GM18520 (cell line): ENCODE results near the gene MRPL37.
A peak's percentile ranks its signal among the peaks of the same experiment; 100 is the strongest.
"Not testable (repeated sequence)": the region's sequence is repeated elsewhere in the genome, so short reads cannot be mapped to it uniquely, and the experiment has no call there.

Experiments
- ATAC-seq: cut with Tn5 transposase; IDR thresholded peaks from one replicate; pipeline ENCODE4 v1.9.1; 2021; ENCODE audit not compliant: unreplicated experiment

MRPL37 gene

DNA sequence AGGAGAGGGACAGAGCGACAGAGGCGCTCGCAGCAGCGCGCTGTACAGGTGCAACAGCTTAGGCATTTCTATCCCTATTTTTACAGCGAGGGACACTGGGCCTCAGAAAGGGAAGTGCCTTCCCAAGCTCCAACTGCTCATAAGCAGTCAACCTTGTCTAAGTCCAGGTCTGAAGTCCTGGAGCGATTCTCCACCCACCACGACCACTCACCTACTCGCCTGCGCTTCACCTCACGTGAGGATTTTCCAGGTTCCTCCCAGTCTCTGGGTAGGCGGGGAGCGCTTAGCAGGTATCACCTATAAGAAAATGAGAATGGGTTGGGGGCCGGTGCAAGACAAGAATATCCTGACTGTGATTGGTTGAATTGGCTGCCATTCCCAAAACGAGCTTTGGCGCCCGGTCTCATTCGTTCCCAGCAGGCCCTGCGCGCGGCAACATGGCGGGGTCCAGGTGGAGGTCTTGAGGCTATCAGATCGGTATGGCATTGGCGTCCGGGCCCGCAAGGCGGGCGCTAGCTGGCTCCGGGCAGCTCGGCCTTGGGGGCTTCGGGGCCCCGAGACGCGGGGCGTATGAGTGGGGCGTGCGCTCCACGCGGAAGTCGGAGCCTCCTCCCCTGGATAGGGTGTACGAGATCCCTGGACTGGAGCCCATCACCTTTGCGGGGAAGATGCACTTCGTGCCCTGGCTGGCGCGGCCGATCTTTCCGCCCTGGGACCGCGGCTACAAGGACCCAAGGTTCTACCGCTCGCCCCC, at the start of gene MRPL37, which contains the start of gene CYB5RL:
TSS of gene MRPL37 (plus strand) at position 403 of the 754 bp plus-strand sequence. CDS start at position 480, 77 bp downstream.
TSS of gene CYB5RL (minus strand) at position 266 of the 754 bp plus-strand sequence. CDS start 4,414 bp downstream, outside the sequence.
- peak; percentile 91 for ATAC-seq

DNA sequence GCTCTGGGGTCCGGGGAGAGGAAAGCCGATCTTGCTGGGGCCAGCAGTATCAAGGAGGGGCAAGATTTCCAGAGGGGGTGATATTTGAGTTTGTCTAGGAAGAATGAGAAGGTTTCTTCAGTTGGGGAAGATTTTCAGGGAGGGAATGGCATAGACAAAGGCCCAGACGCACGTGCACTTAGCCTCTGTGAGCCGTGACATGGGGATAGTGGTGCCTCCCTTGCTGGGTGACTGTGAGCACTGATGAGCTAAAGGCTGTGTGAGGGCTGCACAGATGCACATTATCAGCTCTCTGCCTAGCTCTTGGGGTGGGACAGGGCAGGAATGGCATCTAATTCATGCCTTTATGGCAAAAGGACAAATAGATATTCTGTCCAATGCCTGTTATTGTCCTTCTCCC, 49.0 kb upstream of the MRPL37 start:
- ATAC-seq, result no peak

- no peak for ATAC-seq
Measured at GRCh38 chr1:54152696-54153095, 47.3 kb upstream of the MRPL37 start, which contains the start of gene CDCP2. CDCP2 (minus strand) TSS chr1:54153000; CDS start chr1:54152922, 78 bp downstream.

DNA sequence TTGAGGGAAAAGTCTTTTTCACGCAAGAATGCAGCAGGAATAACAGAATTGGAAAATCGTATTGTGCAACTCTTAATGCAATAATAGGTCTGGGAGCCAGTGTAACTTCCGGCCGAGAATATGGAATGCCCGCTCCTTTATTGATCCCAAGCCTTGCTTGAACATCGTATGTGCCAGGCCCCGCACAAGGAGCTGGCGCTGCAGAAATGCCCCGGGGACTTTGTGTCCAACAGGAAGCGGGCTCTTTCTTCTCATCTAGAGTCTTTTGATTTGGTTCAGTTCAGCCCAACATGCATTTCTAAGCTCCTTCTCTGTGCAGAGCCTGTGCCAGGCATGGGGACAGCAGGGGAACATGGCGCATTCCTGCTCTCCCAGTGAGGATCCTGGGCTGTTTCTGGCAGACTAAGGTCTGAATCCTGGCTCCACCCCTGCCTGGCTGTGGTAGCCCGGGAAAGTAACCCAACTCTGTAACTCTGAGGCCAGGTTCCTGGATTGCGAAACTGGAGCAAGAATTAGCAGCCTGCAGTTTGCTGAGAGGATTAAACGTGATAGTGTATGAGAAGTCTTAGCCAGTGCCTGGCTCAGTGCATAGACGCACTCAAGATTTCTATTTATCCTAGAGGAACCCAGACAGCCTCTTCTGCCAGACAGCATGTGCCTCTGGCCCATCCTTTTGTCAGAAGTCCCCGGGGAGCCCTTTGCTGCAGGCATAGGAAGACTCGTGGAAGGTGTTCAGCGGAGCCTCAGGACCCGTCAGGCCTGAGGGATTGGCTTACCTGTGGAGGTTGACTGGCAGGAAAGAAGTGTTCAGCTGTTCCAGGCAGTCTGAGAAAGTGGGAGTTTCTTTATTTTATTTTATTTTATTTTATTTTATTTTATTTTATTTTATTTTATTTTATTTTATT, 46.2 kb upstream of the MRPL37 start:
- no peak for ATAC-seq

- no peak for ATAC-seq
Measured at GRCh38 chr1:54156201-54156600, 43.8 kb upstream of the MRPL37 start.

DNA sequence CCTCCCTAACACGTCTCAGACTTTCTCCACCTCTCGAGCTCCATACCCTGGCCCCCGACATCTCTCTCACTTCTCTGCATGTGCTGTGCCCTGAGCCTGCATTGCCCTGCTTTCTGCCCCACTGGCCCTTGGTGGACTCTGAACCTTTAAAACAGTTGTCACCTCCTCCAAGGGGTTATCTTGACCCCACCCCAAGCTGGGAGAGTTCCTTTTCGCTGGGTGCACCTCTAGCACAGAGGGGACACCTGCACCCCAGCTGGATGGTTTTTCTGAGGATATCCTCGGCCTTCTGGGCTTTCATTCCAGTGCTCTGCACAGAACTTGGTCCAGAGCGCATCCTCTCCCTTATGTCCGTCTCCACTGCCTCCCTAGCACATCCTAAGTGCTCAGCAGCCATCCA, 43.0 kb upstream of the MRPL37 start:
- ATAC-seq, result no peak

- ATAC-seq, result no peak
Measured at GRCh38 chr1:54157401-54157800, 42.6 kb upstream of the MRPL37 start.

DNA sequence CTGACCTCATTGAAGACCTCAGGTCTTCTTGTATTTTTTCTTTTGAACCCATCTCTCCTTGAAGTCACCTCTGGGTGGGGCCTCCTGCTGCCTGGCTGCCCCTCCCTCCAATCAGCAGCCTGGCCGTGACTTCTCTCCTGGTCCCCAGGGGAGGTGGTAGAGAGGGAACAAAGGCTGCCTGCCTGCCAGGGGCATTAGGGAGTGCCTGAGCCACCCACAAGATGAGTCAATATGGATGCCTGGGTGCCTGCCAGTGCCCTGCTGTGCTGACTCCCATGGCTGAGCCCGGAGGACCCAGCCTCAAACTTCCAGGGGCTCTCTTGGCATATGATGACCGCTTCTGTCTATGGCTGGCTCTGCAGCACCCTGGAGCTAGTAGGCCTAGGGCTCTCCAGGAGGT, 41.9 kb upstream of the MRPL37 start:
- no peak for ATAC-seq

DNA sequence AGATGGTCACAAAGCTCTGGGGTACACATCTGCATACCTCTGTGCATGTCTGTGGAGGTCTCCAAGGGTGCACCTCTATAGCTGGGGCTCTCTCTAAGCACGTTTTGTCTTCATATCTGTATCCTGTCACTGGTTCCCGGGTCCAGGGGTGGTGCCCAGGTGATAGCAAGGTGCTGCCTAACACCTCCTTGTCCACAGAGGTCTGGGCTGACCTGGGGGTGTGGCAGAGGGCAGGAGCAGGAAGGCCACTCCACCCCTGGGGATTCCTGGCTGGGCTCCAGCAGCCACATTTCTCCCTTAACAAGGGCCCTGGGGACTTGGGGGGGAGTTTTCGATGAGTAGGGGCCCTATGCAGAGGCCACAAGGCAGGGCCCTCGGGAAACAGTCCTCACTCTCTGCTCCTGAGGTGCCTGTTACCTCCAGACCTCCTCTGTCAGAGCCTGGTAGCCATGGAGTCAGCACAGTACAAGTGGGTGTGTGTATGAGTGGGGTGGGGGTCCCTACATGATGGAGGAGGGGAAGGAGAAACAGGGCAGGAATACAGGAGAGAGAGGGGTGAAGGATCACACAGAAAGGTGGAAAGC, 40.1 kb upstream of the MRPL37 start:
- ATAC-seq, result no peak

GRCh38 chr1:54160351-54160750, 39.6 kb upstream of the MRPL37 start:
- no peak for ATAC-seq

- ATAC-seq, result no peak
Measured at GRCh38 chr1:54161495-54162168, 38.3 kb upstream of the MRPL37 start.

DNA sequence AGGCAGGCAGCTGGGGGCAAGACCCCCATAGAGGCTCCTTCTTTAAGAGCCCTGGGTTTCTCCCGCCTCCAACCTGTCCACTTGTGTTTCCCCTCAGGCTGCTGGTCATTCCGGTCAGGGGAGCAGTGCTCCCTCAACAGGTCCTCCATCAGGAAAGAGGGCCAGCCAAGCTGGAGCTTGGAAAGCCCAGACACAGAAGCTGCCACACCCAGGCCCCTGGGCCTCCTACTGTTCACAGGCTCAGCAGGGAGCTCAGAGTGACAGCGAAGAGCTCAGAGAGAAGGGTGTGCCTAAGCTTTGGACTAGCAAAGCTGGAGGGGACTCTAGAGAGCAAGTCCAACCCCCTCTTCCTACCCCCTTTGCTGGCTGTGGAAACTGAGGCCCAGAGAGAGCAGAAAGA, 36.9 kb upstream of the MRPL37 start:
- ATAC-seq, result no peak

DNA sequence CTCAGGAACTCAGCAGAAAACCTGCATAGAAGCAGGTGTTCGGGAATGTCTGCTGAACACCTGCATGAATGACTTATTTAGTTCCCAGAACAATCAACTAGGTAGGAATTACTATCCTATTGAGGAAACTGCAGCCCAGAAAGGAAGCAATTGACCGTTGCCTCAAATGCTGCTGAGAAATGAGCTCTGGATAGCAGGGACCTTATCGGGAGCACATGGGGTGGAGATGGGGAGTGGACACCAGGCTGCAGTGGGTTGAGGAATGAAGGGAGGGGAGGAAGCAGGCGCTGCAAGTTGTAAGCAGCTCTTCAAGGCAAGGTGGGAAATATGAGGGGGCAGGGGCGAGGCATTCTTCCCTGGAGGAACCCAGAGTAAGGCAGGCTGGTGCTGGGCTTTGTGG, 36.4 kb upstream of the MRPL37 start:
- ATAC-seq, result no peak

DNA sequence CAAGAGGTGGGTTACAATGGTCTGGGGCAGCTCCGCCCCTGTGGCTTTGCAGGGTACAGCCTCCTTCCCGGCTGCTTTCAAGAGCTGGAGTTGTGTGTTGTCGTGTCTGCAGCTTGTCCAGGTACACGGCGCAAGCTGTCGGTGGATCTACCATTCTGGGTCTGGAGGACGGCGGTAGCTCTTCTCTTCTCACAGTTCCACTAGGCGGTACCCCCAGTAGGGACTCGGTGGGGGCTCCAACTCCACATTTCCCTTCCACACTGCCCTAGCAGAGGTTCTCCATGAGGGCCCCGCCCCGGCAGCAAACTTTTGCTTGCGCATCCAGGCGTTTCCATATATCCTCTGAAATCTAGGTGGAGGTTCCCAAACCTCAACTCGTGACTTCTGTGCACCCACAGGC, 34.8 kb upstream of the MRPL37 start:
- no peak for ATAC-seq

GRCh38 chr1:54166357-54166756, 33.6 kb upstream of the MRPL37 start:
- ATAC-seq, result not testable (repeated sequence)

GRCh38 chr1:54167422-54168139, 32.4 kb upstream of the MRPL37 start:
- no peak for ATAC-seq

DNA sequence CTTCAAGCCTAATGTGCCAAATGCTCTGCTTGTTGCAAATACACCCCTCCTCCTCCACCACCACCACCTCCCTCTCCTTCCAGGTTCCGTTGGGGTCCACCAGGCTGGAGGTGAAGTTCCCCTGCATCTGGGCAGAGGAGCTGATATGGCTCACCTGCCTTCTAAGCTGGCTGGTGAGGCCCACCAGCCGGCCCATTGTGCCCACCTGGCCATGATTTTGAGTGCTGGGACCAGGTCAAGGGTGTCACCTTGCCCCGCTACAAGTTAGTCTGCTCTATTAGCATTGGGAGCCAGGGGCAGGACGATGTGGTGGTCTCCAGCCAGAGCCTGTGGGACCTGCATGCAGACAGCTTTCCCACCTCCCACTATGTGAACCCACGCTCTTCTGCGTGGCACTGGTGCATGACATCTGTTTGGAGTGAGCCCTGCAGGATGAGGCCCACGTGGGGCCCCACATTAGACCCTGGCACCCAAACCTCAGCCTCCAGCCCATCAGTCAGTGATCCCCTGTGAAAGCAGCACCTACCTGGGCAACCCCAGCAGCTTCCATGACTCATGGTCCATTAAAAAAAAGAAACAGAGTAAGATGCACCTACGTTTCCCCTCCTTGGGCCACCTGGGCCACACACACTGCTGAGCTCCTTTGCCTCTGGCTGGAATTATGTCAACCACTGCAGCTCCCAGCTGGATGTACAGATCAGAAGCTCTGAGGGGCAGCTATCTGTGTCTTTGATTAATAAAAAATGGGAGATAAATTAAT, 31.6 kb upstream of the MRPL37 start:
- no peak for ATAC-seq

GRCh38 chr1:54169068-54169467, 30.9 kb upstream of the MRPL37 start:
- ATAC-seq, result no peak

- ATAC-seq, result no peak
Measured at GRCh38 chr1:54171016-54171415, 29.0 kb upstream of the MRPL37 start.

GRCh38 chr1:54171606-54172005, 28.4 kb upstream of the MRPL37 start:
- ATAC-seq, result no peak
